Lower leg skin (tissue), 4 donors: ENCODE data around the gene SLC38A10. TPM values are rescaled to one million over a fixed set of nuclear protein-coding genes. Genes with fewer than 3 reads are reported as not detected.

Experiments used
- DNase-seq, 2 donors: peaks; one replicate each; pipeline ENCODE4 v3.0.0-alpha.2; 2019; ENCODE audit warnings: low spot score in 2 of 2
- H3K4me3 ChIP-seq: fragments of 200-600 bp; sonication (generic); 2 replicates; pipeline ENCODE4 v1.5.1; 2017; ENCODE audit warnings: mild to moderate bottlenecking, low read depth; ENCODE audit not compliant: poor library complexity, severe bottlenecking
- CTCF ChIP-seq, 3 donors: fragments of 450-650 bp; IDR thresholded peaks; one replicate each; pipeline ENCODE4 v1.5.1; 2016; ENCODE audit warnings: antibody characterized with exemption in 3 of 3, mild to moderate bottlenecking in 3 of 3, moderate library complexity in 2 of 3
- POLR2A ChIP-seq, 2 donors: fragments of 450-650 bp; IDR thresholded peaks; one replicate each; pipeline ENCODE4 v1.6.1; 2016 to 2017; ENCODE audit warnings: antibody characterized with exemption in 2 of 2, mild to moderate bottlenecking in 1 of 2, moderate library complexity in 1 of 2
- WGBS, 2 donors: methylation state at CpG; one replicate each; pipeline ENCODE4 v1.1.5; 2018; 5-methylcytosine and 5-hydroxymethylcytosine counted together
- intact Hi-C: fragments of 100-400 bp; cut with DNase I; formaldehyde crosslinking; loops from one replicate; pipeline ENCODE4 v1.15.0; 2023; ENCODE audit warnings: low total_unique reads
- total RNA-seq, 4 donors: library from RNA; depleted of rRNA; stranded (reverse); fragments of >200 nt; gene quantifications; one replicate each; pipeline ENCODE4 v1.1.0, GENCODE V29; 2016

Gene SLC38A10
- total RNA-seq, 4 donors from 2014 or later: 47.5 to 100 (median 73.3) TPM

- 77 to 78% methylated on average over 17 of the region's 17 CpGs for WGBS, 2 donors
- DNase-seq: no peak
- H3K4me3 ChIP-seq: no peak overlapping the region
- no peak for TF ChIP-seq POLR2A (IDR thresholded peaks at IDR 0.05)
- no peak for TF ChIP-seq CTCF (IDR thresholded peaks at IDR 0.05)
- intact Hi-C loops: no loop called here
Measured at GRCh38 chr17:81317961-81318605, 23.0 kb upstream of the SLC38A10 start.

- 81 to 85% methylated on average over 10 of the region's 10 CpGs for WGBS, 2 donors
- intact Hi-C loops: no loop called here
- TF ChIP-seq CTCF (IDR thresholded peaks at IDR 0.05): no peak
- TF ChIP-seq POLR2A (IDR thresholded peaks at IDR 0.05): no peak
- no peak for DNase-seq
- H3K4me3 ChIP-seq: no peak overlapping the region
Measured at GRCh38 chr17:81317530-81317821, 22.4 kb upstream of the SLC38A10 start.

- WGBS, 2 donors: 86% methylated on average over 14 to 20 of the region's 20 CpGs
- TF ChIP-seq POLR2A (IDR thresholded peaks at IDR 0.05) (no peak), CTCF (IDR thresholded peaks at IDR 0.05) (no peak)
- intact Hi-C loops: no loop called here
- no peak for DNase-seq
- H3K4me3 ChIP-seq: no peak overlapping the region
Measured at GRCh38 chr17:81315885-81316391, 20.8 kb upstream of the SLC38A10 start.

DNA sequence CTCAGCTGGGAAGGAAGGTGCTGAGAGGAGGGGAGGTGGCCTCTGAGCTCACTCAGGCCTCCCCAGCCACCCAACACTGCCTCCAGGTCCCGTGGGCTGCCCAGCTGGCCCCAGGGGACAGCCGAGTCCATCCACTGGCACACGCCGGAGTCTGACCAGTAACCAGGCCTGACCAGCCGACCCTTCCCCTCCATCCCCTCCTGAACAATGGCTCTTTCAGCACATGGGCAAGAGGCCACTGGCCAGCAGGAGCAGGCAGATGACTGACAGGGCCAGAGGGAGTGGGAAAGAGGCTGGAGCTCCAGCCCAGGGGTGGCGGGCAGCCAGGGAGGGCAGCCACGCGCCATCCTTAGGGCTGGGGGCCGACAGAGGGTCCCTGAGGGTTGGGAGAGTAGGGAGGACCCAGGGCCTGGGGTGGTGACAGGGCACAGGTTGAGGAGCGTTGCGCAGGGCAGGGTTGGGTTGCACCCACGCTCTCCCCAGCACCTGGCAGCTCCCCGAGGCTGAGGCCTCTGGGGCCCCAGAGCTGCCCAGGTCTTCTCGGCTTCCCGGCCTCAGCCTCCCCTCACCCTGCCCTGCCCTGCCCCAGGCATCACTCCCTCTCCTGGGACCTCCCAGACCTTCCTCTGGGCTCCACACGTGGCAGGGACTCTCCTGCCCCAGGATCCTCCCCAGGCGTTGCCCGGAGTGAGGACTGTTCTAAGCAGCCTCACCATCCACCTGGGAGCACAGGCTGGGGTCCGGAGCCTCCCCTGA lies 20.2 kb upstream of the SLC38A10 start:
- intact Hi-C loops: no loop called here
- TF ChIP-seq POLR2A (IDR thresholded peaks at IDR 0.05) (no peak), CTCF (IDR thresholded peaks at IDR 0.05) (no peak)
- H3K4me3 ChIP-seq: no peak overlapping the region
- no peak for DNase-seq
- 86 to 87% methylated on average over 16 to 18 of the region's 19 CpGs for WGBS, 2 donors

DNA sequence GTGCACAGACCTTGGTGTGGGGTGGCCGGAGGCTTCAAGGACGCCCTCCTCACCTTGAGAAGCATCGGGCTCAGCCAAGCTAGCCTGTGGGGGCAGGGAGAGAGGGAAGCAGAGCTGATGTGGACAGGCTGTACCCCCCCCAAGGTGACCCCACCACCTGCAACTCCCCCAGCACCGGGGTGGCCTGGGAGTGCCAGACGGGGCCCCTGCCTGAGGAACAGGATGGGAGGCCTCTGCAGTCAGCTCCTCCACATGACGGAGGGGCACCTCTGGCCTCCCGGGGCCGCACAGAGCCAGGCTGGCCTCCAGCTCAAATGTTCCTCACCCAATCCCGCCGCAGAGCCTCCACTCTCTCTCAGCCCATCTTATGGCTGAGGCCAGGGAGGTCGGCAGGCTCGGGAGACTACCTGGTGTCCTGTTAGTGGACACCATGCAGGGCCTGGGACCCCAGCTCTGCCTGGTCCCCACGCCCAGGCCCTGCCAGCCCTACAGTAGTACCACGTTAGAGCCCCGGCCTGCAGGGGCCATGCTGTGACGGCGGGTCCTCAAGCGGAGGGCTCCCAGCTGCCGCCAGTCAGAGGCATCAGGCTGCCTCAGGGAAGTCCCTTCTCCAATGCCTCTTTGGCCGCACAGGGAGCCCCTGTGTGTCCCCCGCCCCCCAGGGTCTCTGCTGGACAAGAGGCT lies 19.4 kb upstream of the SLC38A10 start:
- no peak for TF ChIP-seq POLR2A (IDR thresholded peaks at IDR 0.05)
- TF ChIP-seq CTCF (IDR thresholded peaks at IDR 0.05): no peak
- DNase-seq: no peak
- no peak overlapping the region for H3K4me3 ChIP-seq
- intact Hi-C loops: no loop called here
- WGBS, 2 donors: 91 to 92% methylated on average over 20 to 21 of the region's 21 CpGs
